ENCODE data around the gene LYST. TPM values are rescaled to one million over a fixed set of nuclear protein-coding genes. Genes with fewer than 3 reads are reported as not detected.

Gene LYST
- total RNA-seq, 4 donors from 2014 or later: 22.8 to 46.7 (median 32.1) TPM

DNA sequence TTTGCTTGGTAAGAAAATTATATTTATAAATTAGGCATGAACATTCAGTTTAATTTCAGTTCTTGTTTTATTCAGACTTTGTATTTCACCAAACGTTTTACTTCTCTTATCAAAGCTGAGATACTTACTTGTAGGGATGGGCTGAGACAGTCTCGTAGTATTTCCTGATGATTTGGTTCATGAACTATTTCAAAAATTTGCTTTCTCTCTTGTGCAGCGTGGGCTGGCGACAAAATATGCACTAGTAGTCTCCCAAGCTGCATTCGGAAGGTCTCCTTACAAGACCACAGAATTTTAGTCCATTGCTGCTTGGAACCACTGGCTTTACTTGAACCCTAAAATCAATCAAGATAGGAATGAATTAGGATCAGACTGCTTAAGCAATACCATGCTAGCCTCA lies 125.4 kb downstream of the LYST start:
- TF ChIP-seq POLR2A (IDR thresholded peaks at IDR 0.05) (no peak), EP300 (IDR thresholded peaks at IDR 0.05; ENCODE audit: low read depth) (no peak), POLR2AphosphoS5 (IDR thresholded peaks at IDR 0.05) (no peak)
- TF ChIP-seq, protein P1, sequence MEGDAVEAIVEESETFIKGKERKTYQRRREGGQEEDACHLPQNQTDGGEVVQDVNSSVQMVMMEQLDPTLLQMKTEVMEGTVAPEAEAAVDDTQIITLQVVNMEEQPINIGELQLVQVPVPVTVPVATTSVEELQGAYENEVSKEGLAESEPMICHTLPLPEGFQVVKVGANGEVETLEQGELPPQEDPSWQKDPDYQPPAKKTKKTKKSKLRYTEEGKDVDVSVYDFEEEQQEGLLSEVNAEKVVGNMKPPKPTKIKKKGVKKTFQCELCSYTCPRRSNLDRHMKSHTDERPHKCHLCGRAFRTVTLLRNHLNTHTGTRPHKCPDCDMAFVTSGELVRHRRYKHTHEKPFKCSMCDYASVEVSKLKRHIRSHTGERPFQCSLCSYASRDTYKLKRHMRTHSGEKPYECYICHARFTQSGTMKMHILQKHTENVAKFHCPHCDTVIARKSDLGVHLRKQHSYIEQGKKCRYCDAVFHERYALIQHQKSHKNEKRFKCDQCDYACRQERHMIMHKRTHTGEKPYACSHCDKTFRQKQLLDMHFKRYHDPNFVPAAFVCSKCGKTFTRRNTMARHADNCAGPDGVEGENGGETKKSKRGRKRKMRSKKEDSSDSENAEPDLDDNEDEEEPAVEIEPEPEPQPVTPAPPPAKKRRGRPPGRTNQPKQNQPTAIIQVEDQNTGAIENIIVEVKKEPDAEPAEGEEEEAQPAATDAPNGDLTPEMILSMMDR (IDR thresholded peaks at IDR 0.05): no peak
- Histone ChIP-seq H3K4me1 (no peaks in the 10 kb centered on the region), H3K9me3 (no peaks in the 10 kb centered on the region), H3K27ac (no peak overlapping the region), H3K4me3 (no peak overlapping the region), H3K36me3 (peaks cover 0 to 50% (median 8%) of the 10 kb centered on the region in 4 donors), H3K27me3 (no peaks in the 10 kb centered on the region)
- in situ Hi-C loops (cut with MboI; ENCODE audit: low pct_ligation_motif_present in 1 of 4, low pct_unique_long_range_greater_than_20kb in 1 of 4, low sequenced_read_pairs in 3 of 4) (loop anchor here in 1 of 4 donors (25.0 kb wide), 1 partner anchor 229 kb away; the partner anchor contains the start of gene B3GALNT2), intact Hi-C loops (cut with DNase I; ENCODE audit: low total_unique reads) (no loop called here)
- DNase-seq: no peak
- WGBS, 2 donors (ENCODE audit: low coverage in 1 of 2): 70 to 82% methylated on average over 5 of the region's 5 CpGs

DNA sequence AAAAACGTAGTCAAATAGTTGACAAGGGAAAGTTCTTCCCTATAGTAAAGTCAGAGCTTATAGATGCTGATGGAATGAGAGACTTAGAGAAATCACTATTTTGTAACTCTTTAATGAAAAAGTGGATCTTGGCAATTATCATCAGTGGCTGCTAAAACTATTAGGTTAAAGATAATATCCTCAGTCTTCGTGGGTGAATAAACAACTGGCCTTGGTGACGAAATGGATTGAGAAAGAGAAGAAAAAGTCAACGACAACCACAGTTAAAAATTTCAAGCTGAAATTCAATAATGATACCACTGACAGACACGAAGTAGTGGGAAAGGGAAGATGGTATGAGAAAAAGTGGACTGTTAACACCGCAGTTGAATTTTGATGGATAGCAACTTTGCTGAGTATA lies 127.1 kb downstream of the LYST start:
- Histone ChIP-seq H3K27ac (no peak overlapping the region), H3K4me3 (no peak overlapping the region), H3K4me1 (no peaks in the 10 kb centered on the region), H3K9me3 (no peaks in the 10 kb centered on the region), H3K27me3 (no peaks in the 10 kb centered on the region), H3K36me3 (peaks cover 0 to 35% (median 5%) of the 10 kb centered on the region in 4 donors)
- TF ChIP-seq POLR2A (IDR thresholded peaks at IDR 0.05): no peak
- TF ChIP-seq, protein P1 (IDR thresholded peaks at IDR 0.05): no peak
- no peak for TF ChIP-seq POLR2AphosphoS5 (IDR thresholded peaks at IDR 0.05)
- no peak for TF ChIP-seq EP300 (IDR thresholded peaks at IDR 0.05; ENCODE audit: low read depth)
- DNase-seq: no peak
- intact Hi-C loops (cut with DNase I; ENCODE audit: low total_unique reads): no loop called here
- in situ Hi-C loops (cut with MboI; ENCODE audit: low pct_ligation_motif_present in 1 of 4, low pct_unique_long_range_greater_than_20kb in 1 of 4, low sequenced_read_pairs in 3 of 4): loop anchor here in 1 of 4 donors (25.0 kb wide), 1 partner anchor 227 kb away; the partner anchor contains the start of gene B3GALNT2
- 80 to 85% methylated on average over 6 of the region's 6 CpGs for WGBS, 2 donors (ENCODE audit: low coverage in 1 of 2)

DNA sequence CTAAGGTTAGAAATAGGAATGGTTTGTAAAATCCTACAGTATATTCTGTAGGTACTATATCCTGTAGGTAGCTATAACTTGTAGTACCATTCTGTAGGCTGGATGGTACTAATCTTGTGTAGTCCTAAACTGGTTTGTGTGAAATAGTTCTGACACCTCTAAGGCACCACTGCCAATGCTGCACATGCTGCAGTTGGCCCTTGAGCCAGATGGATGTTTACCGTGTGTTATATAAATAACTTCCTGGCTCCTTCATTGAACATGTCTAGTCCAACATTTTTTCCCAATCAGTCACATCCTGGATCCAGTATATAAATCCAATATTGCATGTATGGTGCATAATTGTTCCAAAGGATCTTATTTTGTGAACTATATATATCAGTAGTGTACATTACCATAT lies 127.6 kb downstream of the LYST start:
- H3K27me3 ChIP-seq: no peaks in the 10 kb centered on the region
- H3K4me1 ChIP-seq: no peaks in the 10 kb centered on the region
- peaks cover 0 to 30% (median 3%) of the 10 kb centered on the region in 4 donors for H3K36me3 ChIP-seq
- H3K27ac ChIP-seq: no peak overlapping the region
- no peak for DNase-seq
- 26% methylated on average over 1 of the region's 1 CpG; no CpG with 5 or more reads in 1 of the 2 donors for WGBS, 2 donors (ENCODE audit: low coverage in 1 of 2)
- no peak overlapping the region for H3K4me3 ChIP-seq
- TF ChIP-seq EP300 (IDR thresholded peaks at IDR 0.05; ENCODE audit: low read depth) (no peak), POLR2AphosphoS5 (IDR thresholded peaks at IDR 0.05) (no peak), POLR2A (IDR thresholded peaks at IDR 0.05) (no peak)
- TF ChIP-seq, protein P1 (IDR thresholded peaks at IDR 0.05): no peak
- in situ Hi-C loops (cut with MboI; ENCODE audit: low pct_ligation_motif_present in 1 of 4, low pct_unique_long_range_greater_than_20kb in 1 of 4, low sequenced_read_pairs in 3 of 4): loop anchor here in 1 of 4 donors (25.0 kb wide), 1 partner anchor 227 kb away; the partner anchor contains the start of gene B3GALNT2
- no peaks in the 10 kb centered on the region for H3K9me3 ChIP-seq
- intact Hi-C loops (cut with DNase I; ENCODE audit: low total_unique reads): no loop called here

DNA sequence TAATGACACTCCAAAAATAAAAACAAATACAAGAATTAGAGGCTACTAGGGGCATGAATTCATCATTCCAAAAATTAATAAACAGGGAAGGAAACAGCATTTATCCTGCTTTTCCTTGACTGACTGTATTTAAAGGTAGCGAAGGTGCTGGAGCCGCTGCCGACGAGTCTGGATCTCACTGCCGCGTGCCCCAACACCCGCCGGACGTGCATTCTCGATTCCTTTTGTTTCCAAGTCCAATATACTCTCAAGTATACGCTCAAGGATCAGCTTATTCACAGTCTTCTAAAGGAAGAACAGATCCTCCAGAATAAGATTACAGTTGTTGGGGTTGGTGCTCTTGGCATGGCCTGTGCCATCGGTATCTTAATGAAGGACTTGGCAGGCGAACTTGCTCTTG lies 129.0 kb downstream of the LYST start:
- Histone ChIP-seq H3K36me3 (peaks cover 0 to 16% (median 0%) of the 10 kb centered on the region in 4 donors), H3K27ac (no peak overlapping the region), H3K4me1 (no peaks in the 10 kb centered on the region), H3K27me3 (no peaks in the 10 kb centered on the region), H3K9me3 (no peaks in the 10 kb centered on the region), H3K4me3 (no peak overlapping the region)
- DNase-seq: no peak
- intact Hi-C loops (cut with DNase I; ENCODE audit: low total_unique reads) (no loop called here), in situ Hi-C loops (cut with MboI; ENCODE audit: low pct_ligation_motif_present in 1 of 4, low pct_unique_long_range_greater_than_20kb in 1 of 4, low sequenced_read_pairs in 3 of 4) (loop anchor here in 1 of 4 donors (25.0 kb wide), 1 partner anchor 225 kb away; the partner anchor contains the start of gene B3GALNT2)
- 93 to 98% methylated on average over 3 to 13 of the region's 13 CpGs for WGBS, 2 donors (ENCODE audit: low coverage in 1 of 2)
- TF ChIP-seq POLR2A (IDR thresholded peaks at IDR 0.05) (no peak), POLR2AphosphoS5 (IDR thresholded peaks at IDR 0.05) (no peak), EP300 (IDR thresholded peaks at IDR 0.05; ENCODE audit: low read depth) (no peak)
- TF ChIP-seq, protein P1 (IDR thresholded peaks at IDR 0.05): no peak
